SK-N-SH (cell line): ENCODE results near the gene FRS2. TPM values are rescaled to one million over a fixed set of nuclear protein-coding genes. Genes with fewer than 3 reads are reported as not detected.
A peak's percentile ranks its signal among the peaks of the same experiment; 100 is the strongest.

Source experiments
- CTCF ChIA-PET: fragments of 300-600, 350-600 bp; formaldehyde crosslinking; extraction: SDS; loops from one replicate; lab custom pipeline; 2021; lab: Yijun Ruan, JAX
- POLR2A ChIA-PET: fragments of 350-600 bp; sonication (Branson Sonifier 250); formaldehyde crosslinking; extraction: SDS; loops from one replicate; lab custom pipeline; 2020; ENCODE audit warnings: antibody characterized with exemption, inconsistent platforms; lab: Yijun Ruan, JAX
- DNase-seq: peaks from one replicate; pipeline ENCODE4 v3.0.0; 2012
- H2AFZ ChIP-seq: fragments of 200-600 bp; sonication (generic); 2 replicates; pipeline ENCODE4 v1.8.1; 2016; ENCODE audit warnings: antibody characterized with exemption, mild to moderate bottlenecking, low read depth
- H3F3A ChIP-seq: fragments of 200-600 bp; sonication (generic); replicated peaks from 2 replicates; pipeline ENCODE3; 2016; ENCODE audit warnings: antibody characterized with exemption, mild to moderate bottlenecking; ENCODE audit not compliant: insufficient read depth
- H3K27ac ChIP-seq, 2 experiments: fragments of 200-500 bp in 1 of 2; fragments of 200-600 bp in 1 of 2; sonication (Bioruptor generic) in 1 of 2; sonication (generic), shearing (Covaris generic) in 1 of 2; 2 replicates each; pipeline versions ENCODE4 v1.5.1 to v1.6.1; 2014 to 2016; ENCODE audit warnings: low read depth in 2 of 2, inconsistent platforms in 1 of 2, low read length in 1 of 2, mild to moderate bottlenecking in 1 of 2, mixed read lengths in 1 of 2
- H3K27me3 ChIP-seq: fragments of 200-600 bp; sonication (generic), shearing (Covaris generic); 2 replicates; pipeline ENCODE4 v1.6.1; 2016; ENCODE audit warnings: mixed run types; ENCODE audit not compliant: insufficient read depth
- H3K36me3 ChIP-seq, 2 experiments: fragments of 200-500 bp in 1 of 2; fragments of 200-600 bp in 1 of 2; sonication (Bioruptor generic) in 1 of 2; sonication (generic) in 1 of 2; replicated peaks in 1 of 2; 2 replicates each; pipeline versions ENCODE3 to v1.5.1; 2014 to 2016; ENCODE audit warnings: low read length in 1 of 2, mild to moderate bottlenecking in 1 of 2; ENCODE audit not compliant: insufficient read depth in 2 of 2, control insufficient read depth in 1 of 2
- H3K4me1 ChIP-seq, 2 experiments: fragments of 200-500 bp in 1 of 2; fragments of 200-600 bp in 1 of 2; sonication (Bioruptor generic) in 1 of 2; sonication (generic), shearing (Covaris generic) in 1 of 2; 2 replicates each; pipeline versions ENCODE4 v1.5.1 to v1.6.1; 2014 to 2016; ENCODE audit warnings: low read depth in 1 of 2, low read length in 1 of 2, mixed run types in 1 of 2; ENCODE audit not compliant: insufficient read depth in 2 of 2, control insufficient read depth in 1 of 2
- H3K4me2 ChIP-seq: fragments of 200-600 bp; sonication (generic), shearing (Covaris generic); 2 replicates; pipeline ENCODE4 v1.6.1; 2017; ENCODE audit warnings: mixed run types
- H3K4me3 ChIP-seq, 2 experiments: fragments of 200-500 bp in 1 of 2; fragments of 200-600 bp in 1 of 2; sonication (Bioruptor generic) in 1 of 2; sonication (generic), shearing (Covaris generic) in 1 of 2; 2 replicates each; pipeline versions ENCODE4 v1.5.1 to v1.8.1; 2014 to 2016; ENCODE audit warnings: low read depth in 2 of 2, inconsistent platforms in 1 of 2, low read length in 1 of 2, mild to moderate bottlenecking in 1 of 2, mixed read lengths in 1 of 2, moderate library complexity in 1 of 2
- H3K79me2 ChIP-seq: fragments of 200-600 bp; sonication (generic); 2 replicates; pipeline ENCODE4 v1.8.1; 2017; ENCODE audit warnings: mild to moderate bottlenecking; ENCODE audit not compliant: insufficient read depth
- H3K9ac ChIP-seq: fragments of 200-600 bp; sonication (generic); 2 replicates; pipeline ENCODE4 v1.6.1; 2017; ENCODE audit warnings: mixed run types
- H3K9me2 ChIP-seq: fragments of 200-600 bp; sonication (generic); 2 replicates; pipeline ENCODE4 v1.6.1; 2017; ENCODE audit warnings: mixed run types
- H3K9me3 ChIP-seq: fragments of 200-600 bp; sonication (generic); 2 replicates; pipeline ENCODE4 v1.6.1; 2017; ENCODE audit warnings: mixed run types, mild to moderate bottlenecking, moderate library complexity
- H4K20me1 ChIP-seq: fragments of 200-600 bp; sonication (generic); 2 replicates; pipeline ENCODE4 v1.6.1; 2017; ENCODE audit warnings: mild to moderate bottlenecking, mixed run types; ENCODE audit not compliant: insufficient read depth
- CHD2 ChIP-seq: fragments of 150-350 bp; IDR thresholded peaks from 2 replicates; pipeline ENCODE4 v1.6.1; 2018; ENCODE audit warnings: low read length; ENCODE audit not compliant: partially characterized antibody
- CTCF ChIP-seq: fragments of 200-600 bp; sonication (generic); IDR thresholded peaks from 2 replicates; pipeline ENCODE4 v1.6.1; 2017; ENCODE audit warnings: antibody characterized with exemption, mild to moderate bottlenecking, moderate library complexity
- FOSL2 ChIP-seq: IDR thresholded peaks from 2 replicates; pipeline ENCODE4 v1.4.0; 2012; ENCODE audit warnings: low read depth, mild to moderate bottlenecking, moderate library complexity, borderline replicate concordance
- FOXJ3 ChIP-seq: sonication (generic); formaldehyde crosslinking; IDR thresholded peaks from 2 replicates; pipeline ENCODE4 v1.5.1; 2020; ENCODE audit warnings: mild to moderate bottlenecking, missing genetic modification reagents
- FOXM1 ChIP-seq: IDR thresholded peaks from 2 replicates; pipeline ENCODE4 v1.4.0; 2012; ENCODE audit warnings: low read depth, mild to moderate bottlenecking
- GATA2 ChIP-seq: sonication (generic); formaldehyde crosslinking; IDR thresholded peaks from 2 replicates; pipeline ENCODE4 v1.5.0; 2020; ENCODE audit warnings: mild to moderate bottlenecking, missing genetic modification reagents
- IRF3 ChIP-seq: fragments of 150-350 bp; IDR thresholded peaks from 2 replicates; pipeline ENCODE4 v1.6.1; 2016; ENCODE audit warnings: mild to moderate bottlenecking, low read depth, low read length
- JUND ChIP-seq: IDR thresholded peaks from 2 replicates; pipeline ENCODE4 v1.4.0; 2012
- MAX ChIP-seq: IDR thresholded peaks from 2 replicates; pipeline ENCODE4 v1.4.0; 2012; ENCODE audit warnings: low read depth
- MEF2A ChIP-seq: IDR thresholded peaks from 2 replicates; pipeline ENCODE4 v1.4.0; 2012; ENCODE audit warnings: low read depth, borderline replicate concordance
- MXI1 ChIP-seq: IDR thresholded peaks from 2 replicates; pipeline ENCODE4 v1.6.1; 2012; ENCODE audit warnings: mild to moderate bottlenecking, low read depth, low read length, improper control_type of control experiment
- NFIC ChIP-seq: IDR thresholded peaks from 2 replicates; pipeline ENCODE4 v1.4.0; 2012; ENCODE audit warnings: borderline replicate concordance
- NRF1 ChIP-seq: IDR thresholded peaks from 2 replicates; pipeline ENCODE4 v1.6.1; 2012; ENCODE audit warnings: low read depth, mild to moderate bottlenecking, low read length
- RAD21 ChIP-seq: IDR thresholded peaks from 2 replicates; pipeline ENCODE4 v1.6.1; 2012; ENCODE audit warnings: mild to moderate bottlenecking, low read length
- RCOR1 ChIP-seq: fragments of 150-350 bp; IDR thresholded peaks from 2 replicates; pipeline ENCODE4 v1.6.1; 2017; ENCODE audit warnings: antibody characterized with exemption, low read length
- REST ChIP-seq: IDR thresholded peaks from 2 replicates; pipeline ENCODE4 v1.6.1; 2012; ENCODE audit warnings: mild to moderate bottlenecking, low read depth, low read length, moderate library complexity
- RXRA ChIP-seq: IDR thresholded peaks from 2 replicates; pipeline ENCODE4 v1.4.0; 2012; ENCODE audit warnings: low read depth, mild to moderate bottlenecking, borderline replicate concordance
- SIN3A ChIP-seq: IDR thresholded peaks from 2 replicates; pipeline ENCODE4 v1.6.1; 2012; ENCODE audit warnings: low read depth, mild to moderate bottlenecking, low read length, moderate library complexity, borderline replicate concordance
- SMC3 ChIP-seq: IDR thresholded peaks from 2 replicates; pipeline ENCODE4 v1.6.1; 2012; ENCODE audit warnings: low read depth, low read length, improper control_type of control experiment
- TAF1 ChIP-seq: IDR thresholded peaks from 2 replicates; pipeline ENCODE4 v1.6.1; 2012; ENCODE audit warnings: low read depth, mild to moderate bottlenecking, low read length, moderate library complexity, borderline replicate concordance
- TCF12 ChIP-seq: IDR thresholded peaks from 2 replicates; pipeline ENCODE4 v1.4.0; 2012
- YY1 ChIP-seq: IDR thresholded peaks from 2 replicates; pipeline ENCODE4 v1.4.0; 2012; ENCODE audit warnings: low read depth, mild to moderate bottlenecking
- ZBTB33 ChIP-seq: IDR thresholded peaks from 2 replicates; pipeline ENCODE4 v1.4.0; 2012; ENCODE audit warnings: low read depth, borderline replicate concordance
- WGBS: methylation state at CpG from one replicate; pipeline ENCODE4 v1.1.6; 2017; ENCODE audit warnings: low lambda C conversion rate; 5-methylcytosine and 5-hydroxymethylcytosine counted together
- polyA plus RNA-seq, 3 experiments: library from polyadenylated mRNA; depleted of rRNA; stranded (reverse); fragments of >200 nt; gene quantifications; 2 replicates each; pipeline ENCODE4 v1.2.3, GENCODE V29; 2012

The FRS2 gene
- 7.1 and 9.6 TPM in 2 replicates for polyA plus RNA-seq (2012; rRNA removed)
- 9.6 and 10.6 TPM in 2 replicates for polyA plus RNA-seq (2012; cell fraction: cytosol; rRNA removed)
- 5.8 and 13.9 TPM in 2 replicates for polyA plus RNA-seq (2012; cell fraction: nucleus; rRNA removed)

GRCh38 chr12:69470189-69471075 lies at the start of gene FRS2:
Gene FRS2, plus strand, starts transcription at chr12:69470388. Its CDS starts 98,643 bp downstream, at chr12:69569031.
- Histone ChIP-seq H3K27ac (peak within 1 kb of the TSS; percentile 92 to 93), H3K27me3 (no peaks in the 10 kb centered on the region), H2AFZ (peak within 1 kb of the TSS; percentile 99), H3K9me2 (no peaks in the 10 kb centered on the region), H3K4me2 (peak within 1 kb of the TSS; percentile 83), H3K79me2 (peaks cover 53% of the 10 kb centered on the region), H4K20me1 (peaks cover 45% of the 10 kb centered on the region), H3K9ac (peak within 1 kb of the TSS; percentile 98), H3K4me3 (peak within 1 kb of the TSS; percentile 74 to 95), H3K9me3 (no peaks in the 10 kb centered on the region), H3K4me1 (peaks cover 14 to 20% of the 10 kb centered on the region in 2 experiments; a peak in 3 of 4 replicates), H3K36me3 (no peaks in the 10 kb centered on the region), H3F3A (peaks cover 9% of the 10 kb centered on the region)
- ChIA-PET CTCF (interaction anchor here (0.7 to 2.9 kb wide), 10 partner anchors 14 to 185 kb away, joined by 3 to 19 read pairs (median 4); partner anchors contain the start of genes CCT2 and LRRC10), POLR2A (interaction anchor here (0.7 to 1.0 kb wide), 2 partner anchors 39 to 81 kb away, joined by 3 read pairs; no protein-coding TSS in a partner anchor)
- 0% methylated on average over 14 of the region's 68 CpGs for WGBS
- peak; percentile 97 for DNase-seq
- TF ChIP-seq RAD21 (peak; percentile 64), YY1 (peak; percentile 25; the same call in 1 of the 2 replicates), IRF3 (no peak), TCF12 (peak; percentile 28; the same call in 1 of the 2 replicates), RXRA (no peak), MXI1 (no peak; the same call in 1 of the 2 replicates), REST (0 out of 2 replicates have a peak, but pooled peaks have one; percentile 11), MEF2A (no peak), CTCF (peak; percentile 64), NRF1 (no peak), NFIC (peak; percentile 74), CHD2 (peak; percentile 95), RCOR1 (no peak), SMC3 (peak; percentile 44), FOSL2 (no peak), SIN3A (no peak), FOXJ3 (CRISPR knock-in tag) (0 out of 2 replicates have a peak, but pooled peaks have one; percentile 38), FOXM1 (no peak), GATA2 (no peak), TAF1 (peak; percentile 91), MAX (peak; percentile 82), JUND (no peak), ZBTB33 (no peak)
